Astrocyte (in vitro differentiated cells and primary cell): ENCODE measurements around the gene WDR36. TPM values are rescaled to one million over a fixed set of nuclear protein-coding genes. Genes with fewer than 3 reads are reported as not detected.

Experiments used
- DNase-seq: peaks from one replicate; pipeline ENCODE4 v3.0.0-alpha.2; 2010; ENCODE audit warnings: low read depth
- FAIRE-seq: peaks from 2 replicates; lab custom pipeline; 2011; peaks lifted over from hg19 to GRCh38; lab: Jason Lieb, UNC
- H2AFZ ChIP-seq: 2 replicates; pipeline ENCODE4 v1.6.0; 2012; ENCODE audit warnings: low read depth, low read length, inconsistent platforms
- H3K27ac ChIP-seq: 2 replicates; pipeline ENCODE4 v1.5.1; 2011; ENCODE audit warnings: low read depth, low read length, inconsistent platforms
- H3K27me3 ChIP-seq: 2 replicates; pipeline ENCODE4 v1.6.0; 2011; ENCODE audit warnings: low read length, inconsistent platforms; ENCODE audit not compliant: insufficient read depth
- H3K36me3 ChIP-seq: 2 replicates; pipeline ENCODE4 v1.5.1; 2011; ENCODE audit warnings: low read length, inconsistent platforms; ENCODE audit not compliant: insufficient read depth
- H3K4me1 ChIP-seq: 2 replicates; pipeline ENCODE4 v1.5.1; 2011; ENCODE audit warnings: low read length, inconsistent platforms; ENCODE audit not compliant: insufficient read depth
- H3K4me2 ChIP-seq: 2 replicates; pipeline ENCODE4 v1.6.0; 2012; ENCODE audit warnings: low read length, inconsistent platforms
- H3K4me3 ChIP-seq: 2 replicates; pipeline ENCODE4 v1.5.1; 2011; ENCODE audit warnings: low read depth, mild to moderate bottlenecking, low read length, inconsistent platforms; ENCODE audit not compliant: insufficient read depth
- H3K79me2 ChIP-seq: 2 replicates; pipeline ENCODE4 v1.6.0; 2012; ENCODE audit warnings: mild to moderate bottlenecking, low read length, inconsistent platforms; ENCODE audit not compliant: insufficient read depth
- H3K9ac ChIP-seq: 2 replicates; pipeline ENCODE4 v1.6.0; 2012; ENCODE audit warnings: mild to moderate bottlenecking, low read length, inconsistent platforms
- H3K9me3 ChIP-seq: 2 replicates; pipeline ENCODE4 v1.5.1; 2012; ENCODE audit warnings: low read depth, mild to moderate bottlenecking, low read length, inconsistent platforms; ENCODE audit not compliant: insufficient read depth
- H4K20me1 ChIP-seq: 2 replicates; pipeline ENCODE4 v1.6.0; 2012; ENCODE audit warnings: low read length, inconsistent platforms; ENCODE audit not compliant: insufficient read depth
- H3K27ac Mint-ChIP-seq: one replicate; pipeline ENCODE4 v1.8.0; 2021; ENCODE audit warnings: mild to moderate bottlenecking, mixed read lengths; ENCODE audit not compliant: unreplicated experiment
- H3K27me3 Mint-ChIP-seq: one replicate; pipeline ENCODE4 v1.8.0; 2021; ENCODE audit warnings: low read depth, mixed read lengths; ENCODE audit not compliant: unreplicated experiment
- H3K36me3 Mint-ChIP-seq: one replicate; pipeline ENCODE4 v1.8.0; 2021; ENCODE audit warnings: low read depth, mixed read lengths; ENCODE audit not compliant: unreplicated experiment
- H3K4me1 Mint-ChIP-seq: one replicate; pipeline ENCODE4 v1.8.0; 2021; ENCODE audit warnings: low read depth, mixed read lengths; ENCODE audit not compliant: unreplicated experiment
- H3K4me3 Mint-ChIP-seq: one replicate; pipeline ENCODE4 v1.8.0; 2021; ENCODE audit warnings: mild to moderate bottlenecking, moderate library complexity, mixed read lengths; ENCODE audit not compliant: unreplicated experiment
- H3K9me3 Mint-ChIP-seq: one replicate; pipeline ENCODE4 v1.8.0; 2021; ENCODE audit warnings: mild to moderate bottlenecking, mixed read lengths; ENCODE audit not compliant: unreplicated experiment
- CTCF ChIP-seq: IDR thresholded peaks from 2 replicates; pipeline ENCODE4 v1.5.1; 2011; ENCODE audit warnings: low read depth, mild to moderate bottlenecking, inconsistent platforms, low read length, moderate library complexity; ENCODE audit not compliant: insufficient read depth
- EZH2 ChIP-seq: IDR thresholded peaks from 2 replicates; pipeline ENCODE4 v1.6.1; 2012; ENCODE audit warnings: mild to moderate bottlenecking, low read length, inconsistent platforms; ENCODE audit not compliant: insufficient read depth
- total RNA-seq: library from RNA; stranded (reverse); gene quantifications from 2 replicates; pipeline ENCODE4 v1.2.1, GENCODE V29; 2021

WDR36 gene
- total RNA-seq, 1 donor from 2014 or later: 33.4 TPM

- DNase-seq (no peak), FAIRE-seq (no peak)
- Histone ChIP-seq H3K27ac (no peak overlapping the region), H3K79me2 (peaks cover 5% of the 10 kb centered on the region), H3K4me2 (no peak overlapping the region), H4K20me1 (no peaks in the 10 kb centered on the region), H3K9me3 (no peaks in the 10 kb centered on the region), H3K27me3 (no peaks in the 10 kb centered on the region), H3K9ac (no peak overlapping the region), H3K4me3 (no peak overlapping the region), H2AFZ (no peak overlapping the region), H3K4me1 (no peaks in the 10 kb centered on the region), H3K36me3 (peaks cover 78% of the 10 kb centered on the region)
- H3K27me3 Mint-ChIP-seq: no peaks in the 10 kb centered on the region
- H3K4me1 Mint-ChIP-seq: no peaks in the 10 kb centered on the region
- TF ChIP-seq CTCF: no peak
- TF ChIP-seq EZH2: no peak
- H3K36me3 Mint-ChIP-seq: no peaks in the 10 kb centered on the region
- no peaks in the 10 kb centered on the region for H3K9me3 Mint-ChIP-seq
- H3K27ac Mint-ChIP-seq: no peak overlapping the region
- no peak overlapping the region for H3K4me3 Mint-ChIP-seq
These were observed 15.2 kb downstream of the WDR36 start for GRCh38 chr5:111107371-111107770.

- Histone ChIP-seq H2AFZ (no peak overlapping the region), H3K4me3 (no peak overlapping the region), H3K9ac (no peak overlapping the region), H4K20me1 (no peaks in the 10 kb centered on the region), H3K4me2 (no peak overlapping the region), H3K4me1 (no peaks in the 10 kb centered on the region), H3K27me3 (no peaks in the 10 kb centered on the region), H3K36me3 (peaks cover 51% of the 10 kb centered on the region), H3K9me3 (no peaks in the 10 kb centered on the region), H3K79me2 (peaks cover 7% of the 10 kb centered on the region), H3K27ac (no peak overlapping the region)
- TF ChIP-seq EZH2 (no peak), CTCF (no peak)
- Mint-ChIP-seq H3K4me3 (no peak overlapping the region), H3K4me1 (no peaks in the 10 kb centered on the region), H3K27ac (no peak overlapping the region), H3K9me3 (no peaks in the 10 kb centered on the region), H3K27me3 (no peaks in the 10 kb centered on the region), H3K36me3 (peaks cover 3% of the 10 kb centered on the region)
- DNase-seq: no peak
- peak; percentile 77 for FAIRE-seq
These were observed 19.8 kb downstream of the WDR36 start for GRCh38 chr5:111111956-111112355.

GRCh38 chr5:111113678-111114077, 21.5 kb downstream of the WDR36 start:
- Histone ChIP-seq H3K36me3 (peaks cover 44% of the 10 kb centered on the region), H3K4me2 (no peak overlapping the region), H3K9me3 (no peaks in the 10 kb centered on the region), H3K27me3 (no peaks in the 10 kb centered on the region), H2AFZ (no peak overlapping the region), H3K4me3 (no peak overlapping the region), H3K4me1 (no peaks in the 10 kb centered on the region), H3K9ac (no peak overlapping the region), H4K20me1 (no peaks in the 10 kb centered on the region), H3K79me2 (peaks cover 12% of the 10 kb centered on the region), H3K27ac (no peak overlapping the region)
- peaks cover 3% of the 10 kb centered on the region for H3K36me3 Mint-ChIP-seq
- no peaks in the 10 kb centered on the region for H3K9me3 Mint-ChIP-seq
- H3K4me1 Mint-ChIP-seq: no peaks in the 10 kb centered on the region
- no peak overlapping the region for H3K27ac Mint-ChIP-seq
- H3K4me3 Mint-ChIP-seq: no peak overlapping the region
- TF ChIP-seq EZH2: no peak
- TF ChIP-seq CTCF: no peak
- no peaks in the 10 kb centered on the region for H3K27me3 Mint-ChIP-seq
- FAIRE-seq (peak; percentile 5), DNase-seq (no peak)
